Measurements from ENCODE around the gene FER. TPM values are rescaled to one million over a fixed set of nuclear protein-coding genes. Genes with fewer than 3 reads are reported as not detected.

Gene FER
- polyA plus RNA-seq, 1 donor (not counting 4 experiments of a cell fraction or from before 2014, with no cell fraction given): 17.1 TPM

DNA sequence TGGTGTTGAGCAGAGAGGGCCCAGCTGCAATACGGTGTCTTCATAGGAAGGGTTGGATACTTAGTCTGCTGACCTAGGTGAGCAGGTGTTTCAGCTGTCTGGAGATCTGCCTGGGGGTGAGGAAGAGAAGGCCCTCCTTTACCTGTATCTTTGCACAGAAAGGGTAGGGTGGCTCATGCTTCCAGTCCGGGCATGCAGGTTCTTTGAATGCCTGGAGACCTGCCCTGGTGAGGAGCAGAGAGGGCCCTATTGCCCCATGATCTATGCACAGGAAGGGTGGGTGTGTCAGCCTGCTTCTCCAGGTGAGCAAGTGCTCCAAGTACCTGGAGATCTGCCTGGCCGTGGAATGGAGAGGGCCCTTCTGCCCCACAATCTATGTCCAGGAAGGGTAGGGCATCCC lies 63.0 kb downstream of the FER start:
- Histone ChIP-seq H3K4me1 (ENCODE audit: control insufficient read depth, extremely low read depth, insufficient read depth, low read length) (peaks cover 8% of the 10 kb centered on the region), H3K27ac (ENCODE audit: control insufficient read depth, insufficient read depth, low read length) (no peak overlapping the region), H4K20me1 (ENCODE audit: control insufficient read depth, extremely low read depth, insufficient read depth, low read length) (no peaks in the 10 kb centered on the region), H2AFZ (ENCODE audit: control insufficient read depth, low read length) (no peak overlapping the region), H3K27me3 (ENCODE audit: control insufficient read depth, extremely low read depth, insufficient read depth, low read length) (no peaks in the 10 kb centered on the region), H3K36me3 (ENCODE audit: control insufficient read depth in 2 of 2, extremely low read depth in 1 of 2, insufficient read depth in 2 of 2, low read length in 2 of 2) (peaks cover 0 to 3% of the 10 kb centered on the region in 2 experiments), H3K9me3 (ENCODE audit: control insufficient read depth, low read depth, low read length) (peaks cover 7% of the 10 kb centered on the region), H3K4me3 (ENCODE audit: control insufficient read depth in 2 of 3, extremely low read depth in 1 of 3, insufficient read depth in 2 of 3, low read depth in 1 of 3, low read length in 3 of 3) (no peak overlapping the region), H3K4me2 (ENCODE audit: control insufficient read depth, extremely low read depth, insufficient read depth, low read depth, low read length) (no peak overlapping the region), H3K79me2 (ENCODE audit: control insufficient read depth, insufficient read depth, low read length) (peaks cover 77% of the 10 kb centered on the region), H3K9me1 (ENCODE audit: control insufficient read depth, extremely low read depth, insufficient read depth, low read length) (no peaks in the 10 kb centered on the region), H3K9ac (ENCODE audit: control insufficient read depth, extremely low read depth, insufficient read depth, low read length) (no peak overlapping the region)
- dilution Hi-C loops (cut with MboI; ENCODE audit: extremely low pct_ligation_motif_present, low sequenced_read_pairs): no loop called here
- DNase-seq (ENCODE audit: low read depth, low spot score) (peak; percentile 28), FAIRE-seq (peak; percentile 34)
- no peak for TF ChIP-seq CTCF (optimal IDR thresholded peaks at IDR 0.05 in 1 of 3, IDR thresholded peaks at IDR 0.05 in 1 of 3, conservative IDR thresholded peaks at IDR 0.05 in 1 of 3; ENCODE audit: extremely low read depth in 1 of 3, insufficient read depth in 2 of 3, low read length in 3 of 3)
- TF ChIP-seq EZH2 (IDR thresholded peaks at IDR 0.05; ENCODE audit: low read length): no peak

GRCh38 chr5:108813673-108814072 lies 66.0 kb downstream of the FER start:
- H2AFZ ChIP-seq (ENCODE audit: control insufficient read depth, low read length): no peak overlapping the region
- peaks cover 53% of the 10 kb centered on the region for H3K79me2 ChIP-seq (ENCODE audit: control insufficient read depth, insufficient read depth, low read length)

More at GRCh38 chr5:108813673-108814072, 66.0 kb downstream of the FER start:
- H3K4me2 ChIP-seq (ENCODE audit: control insufficient read depth, extremely low read depth, insufficient read depth, low read depth, low read length): peak overlapping the region; percentile 45
- no peaks in the 10 kb centered on the region for H3K9me1 ChIP-seq (ENCODE audit: control insufficient read depth, extremely low read depth, insufficient read depth, low read length)
- dilution Hi-C loops (cut with MboI; ENCODE audit: extremely low pct_ligation_motif_present, low sequenced_read_pairs): no loop called here
- DNase-seq (ENCODE audit: low read depth, low spot score) (no peak), FAIRE-seq (no peak)
- H3K4me1 ChIP-seq (ENCODE audit: control insufficient read depth, extremely low read depth, insufficient read depth, low read length): peaks cover 8% of the 10 kb centered on the region
- peaks cover 7% of the 10 kb centered on the region for H3K9me3 ChIP-seq (ENCODE audit: control insufficient read depth, low read depth, low read length)
- H4K20me1 ChIP-seq (ENCODE audit: control insufficient read depth, extremely low read depth, insufficient read depth, low read length): no peaks in the 10 kb centered on the region
- peaks cover 0 to 3% of the 10 kb centered on the region in 2 experiments for H3K36me3 ChIP-seq (ENCODE audit: control insufficient read depth in 2 of 2, extremely low read depth in 1 of 2, insufficient read depth in 2 of 2, low read length in 2 of 2)
- no peaks in the 10 kb centered on the region for H3K27me3 ChIP-seq (ENCODE audit: control insufficient read depth, extremely low read depth, insufficient read depth, low read length)
- no peak overlapping the region for H3K27ac ChIP-seq (ENCODE audit: control insufficient read depth, insufficient read depth, low read length)
- no peak overlapping the region for H3K4me3 ChIP-seq (ENCODE audit: control insufficient read depth in 2 of 3, extremely low read depth in 1 of 3, insufficient read depth in 2 of 3, low read depth in 1 of 3, low read length in 3 of 3)
- TF ChIP-seq CTCF (optimal IDR thresholded peaks at IDR 0.05 in 1 of 3, IDR thresholded peaks at IDR 0.05 in 1 of 3, conservative IDR thresholded peaks at IDR 0.05 in 1 of 3; ENCODE audit: extremely low read depth in 1 of 3, insufficient read depth in 2 of 3, low read length in 3 of 3) (no peak), EZH2 (IDR thresholded peaks at IDR 0.05; ENCODE audit: low read length) (no peak)
- H3K9ac ChIP-seq (ENCODE audit: control insufficient read depth, extremely low read depth, insufficient read depth, low read length): no peak overlapping the region

Data from keratinocyte (primary cell).